Raji (cell line): Measurements from ENCODE around the gene ZNF620.

Source experiments
- POLR2A ChIP-seq: IDR thresholded peaks from 2 replicates; pipeline ENCODE4 v1.6.1; 2011; ENCODE audit warnings: low read depth, low read length, control low read depth; ENCODE audit not compliant: insufficient read depth

Gene ZNF620

DNA sequence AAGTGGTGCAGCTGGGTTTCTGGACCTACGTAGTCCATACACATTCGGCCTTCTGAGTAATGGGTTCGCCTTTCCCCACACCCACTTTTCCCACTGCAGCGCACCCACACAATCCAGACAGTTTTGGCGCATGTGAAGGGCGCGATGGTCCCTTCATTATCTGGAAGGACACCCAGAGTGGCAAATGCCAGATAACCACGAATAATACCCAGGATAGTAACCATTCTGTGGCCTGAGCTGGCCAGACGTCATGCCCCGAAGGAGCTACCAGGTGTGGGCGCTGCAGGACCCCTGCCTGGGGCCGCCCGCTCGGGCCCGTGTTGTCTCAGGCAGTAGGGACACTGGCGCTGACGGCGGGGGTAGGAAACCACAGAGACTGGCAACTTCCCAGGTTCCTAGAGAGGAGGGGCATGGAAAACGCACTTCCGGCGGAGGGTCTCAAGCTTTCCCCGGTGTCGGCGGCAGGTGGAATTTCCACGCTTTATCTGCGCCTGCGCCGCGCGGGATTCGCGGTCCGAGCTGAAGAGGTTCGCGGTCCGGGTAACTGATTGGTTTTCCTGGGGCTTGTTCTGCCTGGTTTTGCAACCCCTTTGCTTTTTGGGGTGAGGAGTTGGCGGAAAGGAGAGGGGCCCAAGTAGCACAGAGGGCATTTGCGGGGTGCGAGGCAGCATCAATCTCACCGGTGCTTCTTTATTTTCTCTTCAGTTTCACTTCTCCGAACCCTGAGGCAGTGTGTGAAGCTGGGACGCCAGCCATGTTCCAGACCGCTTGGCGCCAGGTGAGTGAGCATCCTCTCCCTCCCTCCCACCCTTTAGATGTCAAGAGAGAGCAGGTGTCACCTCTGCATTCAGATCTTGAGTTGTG is at the start of gene ZNF620:
ZNF620 (plus strand) TSS at position 441 of the 864 bp plus-strand sequence; CDS start at position 755, 314 bp downstream.
- TF ChIP-seq POLR2A: no peak

DNA sequence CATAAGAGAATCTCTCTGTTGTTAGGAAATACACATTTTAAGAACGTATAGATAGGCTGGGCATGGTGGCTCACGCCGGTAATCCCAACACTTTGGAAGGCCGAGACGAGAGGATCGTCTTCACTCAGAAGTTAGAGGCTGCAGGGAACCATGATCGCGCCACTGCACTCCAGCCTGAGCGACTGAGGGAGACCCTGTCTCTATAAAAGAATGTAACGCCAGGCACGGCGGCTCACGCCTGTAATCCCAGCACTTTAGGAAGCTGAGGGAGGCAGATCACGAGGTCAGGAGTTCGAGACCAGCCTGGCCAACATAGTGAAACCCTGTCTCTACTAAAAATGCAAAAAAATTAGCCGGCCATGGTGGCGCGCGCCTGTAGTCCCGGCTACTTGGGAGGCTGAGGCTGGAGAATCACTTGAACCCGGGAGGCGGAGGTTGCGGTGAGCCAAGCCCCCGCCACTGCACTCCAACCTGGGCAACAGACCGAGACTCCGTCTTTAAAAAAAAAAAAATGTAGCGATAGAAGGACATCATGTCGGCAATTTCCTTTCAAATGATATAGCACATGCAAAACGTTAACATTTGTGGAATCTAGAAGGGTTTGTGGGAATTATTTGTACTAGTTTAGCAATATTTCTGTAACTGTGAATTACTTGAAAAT is 49.4 kb upstream of the ZNF620 start:
- TF ChIP-seq POLR2A: no peak

DNA sequence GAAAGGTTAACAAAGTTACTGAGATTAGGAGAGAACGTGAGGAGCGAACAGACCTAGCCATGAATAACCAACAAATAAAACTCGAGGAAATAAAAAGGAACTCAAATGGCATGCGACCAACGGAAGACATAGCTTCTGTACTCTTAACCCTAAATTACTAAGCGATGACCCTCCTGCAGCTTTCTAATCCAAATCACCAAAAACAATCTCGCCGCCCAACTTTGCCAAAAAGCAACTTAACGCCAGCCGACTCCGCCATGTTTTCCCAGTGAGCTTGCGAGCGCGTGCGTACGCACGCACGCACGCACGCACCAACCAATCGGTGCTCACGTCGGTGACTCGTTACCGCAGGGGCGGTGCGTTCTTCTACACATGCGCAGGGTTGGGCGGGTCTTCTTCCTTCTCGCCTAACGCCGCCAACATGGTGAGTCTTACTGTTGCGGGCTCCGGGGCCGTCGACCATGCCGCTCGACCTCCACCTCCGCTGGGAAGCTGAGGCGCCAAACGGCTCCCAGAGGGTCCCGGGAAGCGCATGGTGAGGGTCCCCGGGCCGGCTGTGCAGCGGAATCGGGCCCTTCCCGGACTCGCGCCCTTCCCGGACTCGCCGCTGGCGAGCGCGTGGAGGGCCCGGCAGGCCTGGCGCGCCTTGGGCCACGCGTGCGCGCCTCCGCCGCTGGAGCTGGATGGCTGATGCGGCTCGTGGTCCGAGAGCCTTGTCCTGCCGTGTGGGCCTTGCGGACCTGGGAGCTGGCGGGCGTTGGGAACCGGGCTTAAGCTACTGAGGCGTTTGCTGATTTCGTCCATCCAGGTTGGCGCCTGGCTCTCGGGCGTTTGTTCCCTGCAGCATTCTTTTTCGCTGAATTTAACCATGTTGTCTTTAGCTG is 48.7 kb upstream of the ZNF620 start, which contains the start of gene RPL14:
RPL14 (plus strand) TSS at position 400 of the 884 bp plus-strand sequence; CDS start at position 533, 133 bp downstream.
- TF ChIP-seq POLR2A: peak; percentile 97

DNA sequence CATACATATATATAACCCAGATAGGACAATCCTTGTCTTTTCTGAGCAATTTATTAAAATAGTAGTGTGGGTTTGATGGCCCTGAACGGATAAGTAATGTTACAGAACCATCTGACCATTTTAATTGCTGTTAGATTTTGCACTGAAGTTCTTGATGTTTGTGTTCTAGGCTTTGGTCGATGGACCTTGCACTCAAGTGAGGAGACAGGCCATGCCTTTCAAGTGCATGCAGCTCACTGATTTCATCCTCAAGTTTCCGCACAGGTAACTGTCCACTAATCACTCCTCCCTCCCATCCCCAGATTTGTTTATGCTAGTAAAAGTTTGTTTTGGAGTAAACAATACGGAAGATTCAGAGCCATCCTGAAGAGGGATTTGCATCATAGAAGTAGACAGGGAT is 47.4 kb upstream of the ZNF620 start:
- no peak for TF ChIP-seq POLR2A

DNA sequence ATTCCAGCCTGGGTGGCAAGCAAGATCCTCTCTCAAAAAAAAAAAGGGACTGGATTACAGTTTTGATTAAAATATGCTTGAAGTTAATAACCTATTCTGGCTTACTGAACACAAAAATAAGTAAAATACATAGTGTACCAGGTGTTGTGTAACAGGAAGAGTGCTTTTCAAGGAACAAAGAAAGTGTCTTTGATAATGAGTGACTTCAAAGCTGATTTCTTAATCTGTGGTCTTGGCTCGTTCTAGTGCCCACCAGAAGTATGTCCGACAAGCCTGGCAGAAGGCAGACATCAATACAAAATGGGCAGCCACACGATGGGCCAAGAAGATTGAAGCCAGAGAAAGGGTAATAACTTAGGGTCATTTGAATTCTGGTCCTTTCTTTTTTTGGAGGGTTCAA is 44.7 kb upstream of the ZNF620 start:
- no peak for TF ChIP-seq POLR2A

DNA sequence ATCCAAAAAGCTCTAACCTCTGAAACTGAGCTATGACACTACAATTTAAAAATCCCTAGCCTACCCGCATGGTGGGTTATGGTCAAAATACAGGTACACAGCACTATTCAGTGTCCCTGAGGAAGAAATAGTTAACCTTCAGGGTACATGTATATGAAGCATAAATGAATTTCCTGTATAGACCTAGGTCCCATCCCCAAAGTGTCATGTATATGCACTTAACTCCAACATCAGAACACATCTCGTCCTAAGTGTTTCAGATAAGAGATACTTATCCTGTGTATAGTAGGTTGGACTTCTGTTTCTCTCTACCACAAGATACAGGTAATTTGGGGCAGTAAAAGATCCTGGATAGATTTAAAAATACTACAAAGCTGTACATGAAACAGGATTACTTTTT is 42.3 kb upstream of the ZNF620 start:
- TF ChIP-seq POLR2A: no peak

DNA sequence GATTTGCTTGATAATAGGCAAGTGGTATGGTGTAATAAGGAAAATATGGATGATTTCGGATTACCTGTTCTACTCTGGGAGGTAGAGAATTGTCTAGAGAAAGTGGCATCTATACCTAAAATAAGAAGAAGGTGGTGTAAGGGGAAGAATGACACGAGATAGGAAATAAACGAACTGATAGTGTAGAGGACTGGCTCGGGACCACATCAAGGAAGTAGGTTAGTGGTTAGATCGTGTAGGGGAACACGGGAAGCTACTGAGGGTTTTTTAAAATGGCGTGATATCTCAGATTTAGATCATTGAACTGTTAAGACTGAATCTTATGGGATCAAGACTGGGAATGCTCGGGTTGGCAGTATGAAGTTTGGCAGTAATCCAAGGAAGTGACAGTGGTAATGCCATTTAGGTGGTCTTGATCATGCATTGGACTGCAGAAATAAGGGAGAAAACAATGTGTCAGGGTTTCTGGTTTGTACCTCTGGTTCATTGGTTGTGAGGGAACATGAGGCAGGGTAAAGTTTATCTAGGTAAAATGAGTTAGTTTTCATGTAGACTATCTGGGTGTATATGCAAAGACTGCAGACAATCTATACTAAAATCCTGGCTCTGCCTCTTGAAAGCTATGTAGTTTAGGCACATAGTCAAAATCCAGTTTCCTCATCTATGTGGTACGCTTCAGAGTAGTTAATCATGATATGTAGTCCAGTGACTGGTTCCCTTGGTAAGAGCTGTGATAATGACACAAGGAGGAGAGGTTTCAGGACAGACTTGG is 41.3 kb upstream of the ZNF620 start:
- 0 out of 2 replicates have a peak, but pooled peaks have one; percentile 23 for TF ChIP-seq POLR2A

DNA sequence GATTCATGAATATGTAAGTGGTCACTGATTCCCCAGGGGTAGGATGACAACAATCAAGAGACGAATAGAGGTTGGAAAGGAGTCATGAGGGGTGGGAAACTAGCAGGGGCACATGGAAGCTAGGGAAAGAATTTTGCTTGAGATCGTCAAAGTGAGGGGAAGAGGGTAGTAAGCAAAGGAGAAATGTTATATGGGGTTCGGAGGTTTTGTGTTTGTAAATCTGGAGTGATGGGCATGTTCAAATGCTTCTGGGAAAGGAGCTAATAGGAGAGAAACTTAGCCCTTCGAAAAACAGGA is 40.8 kb upstream of the ZNF620 start:
- no peak for TF ChIP-seq POLR2A

DNA sequence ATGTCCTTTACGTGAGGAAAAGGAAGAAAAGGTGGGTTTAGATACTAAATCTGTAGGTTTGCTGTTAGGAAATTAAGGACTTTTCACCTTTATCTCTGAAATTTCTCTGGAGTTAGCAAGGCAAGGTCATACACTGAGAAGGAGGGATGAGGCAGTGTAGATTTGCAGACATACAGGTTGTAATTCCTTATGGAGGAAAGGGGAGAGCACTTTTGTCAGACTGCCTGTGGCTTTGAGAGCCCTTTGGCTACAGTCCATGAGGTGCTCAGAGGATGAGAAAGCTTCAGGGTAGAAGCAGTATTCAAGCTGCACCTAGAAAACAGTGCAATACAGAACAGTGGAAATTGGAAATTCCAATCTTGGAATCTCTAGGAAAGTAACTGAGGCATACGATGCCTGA is 40.4 kb upstream of the ZNF620 start:
- TF ChIP-seq POLR2A: no peak

DNA sequence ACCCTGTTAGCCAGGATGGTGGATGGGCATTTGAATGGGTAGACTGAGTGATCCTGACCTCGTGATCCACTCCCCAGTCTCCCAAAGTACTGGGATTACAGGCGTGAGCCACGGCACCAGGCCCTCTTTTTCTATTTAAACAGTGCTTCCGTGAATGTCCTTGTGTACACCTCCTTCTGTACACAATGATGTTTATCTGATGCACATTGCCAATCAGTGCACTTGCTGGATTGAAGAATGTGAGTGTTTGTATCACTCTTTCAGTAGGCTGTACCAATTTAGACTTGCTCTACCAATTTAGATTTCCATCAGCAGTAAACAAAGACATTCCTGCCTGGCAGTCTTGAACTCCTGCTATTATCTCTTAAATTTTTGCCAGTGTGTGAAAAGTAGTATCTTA is 37.8 kb upstream of the ZNF620 start:
- no peak for TF ChIP-seq POLR2A

DNA sequence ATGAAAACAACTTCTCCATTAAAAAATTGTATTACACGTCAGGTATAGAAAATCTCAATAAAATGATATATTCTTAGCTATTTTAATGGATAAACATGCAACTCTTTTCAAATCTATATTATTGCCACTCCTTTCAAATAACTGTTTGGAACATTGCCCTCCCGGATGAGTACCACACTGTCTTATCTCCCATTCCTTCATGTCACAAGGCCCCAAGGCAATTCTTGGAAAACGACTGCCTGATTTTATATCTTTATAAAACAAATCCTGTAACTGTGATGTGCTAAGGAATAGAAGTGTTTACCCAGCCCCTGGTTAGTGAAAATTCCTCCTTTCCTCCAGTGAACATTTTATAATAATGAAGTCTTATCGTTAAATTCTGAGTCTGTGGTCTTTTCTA is 35.1 kb upstream of the ZNF620 start:
- no peak for TF ChIP-seq POLR2A

DNA sequence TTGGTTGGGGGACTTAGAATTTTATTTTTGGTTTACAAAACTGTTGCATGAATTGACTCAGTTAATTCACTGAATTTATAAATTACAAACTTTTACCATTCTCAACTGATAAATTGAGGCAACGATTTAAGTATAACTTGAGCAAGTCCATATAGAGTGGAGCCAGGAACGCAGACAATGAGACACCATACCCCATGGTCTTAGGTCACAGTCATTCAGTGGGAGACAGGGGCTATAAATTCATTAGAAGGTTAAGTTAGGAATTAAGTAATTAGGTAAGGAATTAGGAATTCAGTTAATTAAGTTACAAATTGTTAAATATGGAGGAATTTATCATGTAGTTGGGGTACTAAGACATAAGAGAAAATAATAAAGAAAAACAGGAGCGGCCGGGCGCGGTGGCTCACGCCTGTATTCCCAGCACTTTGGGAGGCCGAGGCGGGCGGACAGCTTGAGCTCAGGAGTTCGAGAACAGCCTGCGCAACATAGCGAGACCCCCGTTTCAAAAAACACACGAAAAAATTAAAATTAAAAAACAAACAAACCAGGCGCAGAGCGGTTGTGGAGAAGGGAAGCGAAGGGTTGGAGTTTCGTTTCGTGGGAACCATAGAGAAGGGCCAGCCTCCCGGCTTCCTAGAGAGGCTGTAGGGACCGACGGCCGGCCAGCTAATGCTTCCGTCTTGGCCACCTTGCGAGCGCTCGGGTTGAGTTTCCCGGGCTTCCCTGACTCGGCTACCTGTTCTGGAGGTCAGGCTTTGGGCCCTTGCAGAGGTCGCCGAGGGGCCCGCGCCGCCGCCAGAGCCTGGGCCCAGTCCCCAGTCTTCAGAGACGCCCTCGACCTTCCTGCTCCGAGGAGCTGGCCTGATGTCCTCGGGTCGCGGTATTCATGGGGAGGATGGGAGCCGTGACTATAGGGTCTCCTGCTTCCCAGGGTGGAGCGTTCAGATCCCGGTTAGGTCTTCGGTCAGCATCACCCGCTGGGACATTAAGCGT is 29.1 kb upstream of the ZNF620 start, which contains the start of gene ZNF619:
ZNF619 (plus strand) TSS at position 645 of the 993 bp plus-strand sequence. CDS start 858 bp downstream, outside the sequence.
- peak; percentile 44; the same call in 1 of the 2 replicates for TF ChIP-seq POLR2A

DNA sequence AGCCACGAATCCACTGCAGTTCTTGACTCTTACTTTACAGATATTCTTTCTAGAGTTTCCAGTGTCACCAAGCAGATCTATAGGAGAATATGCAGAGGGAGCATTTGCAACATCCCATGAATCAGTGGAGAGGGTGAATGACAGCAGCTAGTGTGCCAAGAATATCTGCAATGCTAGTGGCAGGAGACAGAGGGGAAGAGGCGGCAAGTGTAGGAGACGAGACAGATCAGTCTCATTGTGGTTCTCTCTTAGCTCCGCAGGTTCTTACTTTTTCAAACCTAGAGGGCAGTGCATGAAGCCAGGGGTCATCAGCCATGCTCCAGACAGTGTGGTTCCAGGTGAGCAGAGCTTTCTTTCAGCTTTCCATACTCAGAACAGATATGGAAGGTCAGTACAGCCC is 28.2 kb upstream of the ZNF620 start:
- no peak for TF ChIP-seq POLR2A
